HEK293 (cell line): ENCODE data around the gene ZBED6.
A peak's percentile ranks its signal among the peaks of the same experiment; 100 is the strongest.

Experiments used
- CTCF ChIA-PET: fragments of 350-600 bp; formaldehyde crosslinking; extraction: SDS; loops from one replicate; lab custom pipeline; 2021; ENCODE audit warnings: antibody characterized with exemption; lab: Yijun Ruan, JAX
- POLR2A ChIA-PET: fragments of 300-600 bp; formaldehyde crosslinking; extraction: SDS; loops from one replicate; lab custom pipeline; 2020; ENCODE audit warnings: antibody characterized with exemption, inconsistent platforms; lab: Yijun Ruan, JAX
- H3K27ac ChIP-seq: fragments of 200-500 bp; sonication (Bioruptor generic); 2 replicates; pipeline ENCODE4 v1.5.1; 2014; ENCODE audit warnings: low read depth, low read length, control low read depth, inconsistent platforms; ENCODE audit errors: extremely low read depth
- H3K36me3 ChIP-seq, 2 experiments: fragments of 200-500 bp in 1 of 2; sonication (Bioruptor generic) in 1 of 2; 1 replicate in 1 of 2; 2 replicates in 1 of 2; pipeline ENCODE4 v1.5.1; 2014 to 2017; ENCODE audit warnings: inconsistent platforms in 2 of 2, low read length in 2 of 2; ENCODE audit not compliant: control insufficient read depth in 2 of 2, insufficient read depth in 1 of 2
- H3K4me1 ChIP-seq: fragments of 200-500 bp; sonication (Bioruptor generic); 2 replicates; pipeline ENCODE4 v1.5.1; 2014; ENCODE audit warnings: mild to moderate bottlenecking, low read length, inconsistent platforms; ENCODE audit not compliant: control insufficient read depth, insufficient read depth
- H3K4me3 ChIP-seq: 2 replicates; pipeline ENCODE4 v1.5.1; 2011; ENCODE audit warnings: low read depth, mild to moderate bottlenecking, control low read depth, low read length, moderate library complexity
- H3K9me3 ChIP-seq: fragments of 200-500 bp; sonication (Bioruptor generic); 2 replicates; pipeline ENCODE4 v1.5.1; 2014; ENCODE audit warnings: low read depth, low read length, inconsistent platforms; ENCODE audit not compliant: control insufficient read depth, insufficient read depth
- GLIS1 ChIP-seq: fragments of 450-650 bp; formaldehyde crosslinking; IDR thresholded peaks from 2 replicates; pipeline ENCODE4 v1.5.1; 2016; ENCODE audit warnings: missing biosample characterization, missing genetic modification characterization
- HOXC10 ChIP-seq: sonication (generic); formaldehyde crosslinking; IDR thresholded peaks from 2 replicates; pipeline ENCODE4 v1.8.1; 2023; ENCODE audit warnings: mild to moderate bottlenecking, missing genetic modification reagents
- KLF16 ChIP-seq: fragments of 450-650 bp; formaldehyde crosslinking; IDR thresholded peaks from 2 replicates; pipeline ENCODE4 v1.5.1; 2017; ENCODE audit warnings: missing biosample characterization, missing genetic modification characterization
- OVOL3 ChIP-seq: fragments of 450-650 bp; formaldehyde crosslinking; IDR thresholded peaks from 2 replicates; pipeline ENCODE4 v1.5.1; 2016; ENCODE audit warnings: missing biosample characterization, missing genetic modification characterization
- RBAK ChIP-seq: fragments of 450-650 bp; formaldehyde crosslinking; IDR thresholded peaks from 2 replicates; pipeline ENCODE4 v1.5.1; 2016; ENCODE audit warnings: missing biosample characterization, missing genetic modification characterization
- SCRT1 ChIP-seq: fragments of 450-650 bp; formaldehyde crosslinking; IDR thresholded peaks from 2 replicates; pipeline ENCODE4 v1.5.1; 2016; ENCODE audit warnings: missing biosample characterization, missing genetic modification characterization, borderline replicate concordance
- YY1 ChIP-seq: fragments of 450-650 bp; formaldehyde crosslinking; IDR thresholded peaks from 2 replicates; pipeline ENCODE4 v1.5.1; 2018; ENCODE audit warnings: missing biosample characterization, missing genetic modification characterization
- ZBTB7A ChIP-seq: fragments of 450-650 bp; formaldehyde crosslinking; IDR thresholded peaks from 2 replicates; pipeline ENCODE4 v1.5.1; 2016; ENCODE audit warnings: low read depth, missing biosample characterization, missing genetic modification characterization
- ZNF202 ChIP-seq: fragments of 450-650 bp; formaldehyde crosslinking; IDR thresholded peaks from 2 replicates; pipeline ENCODE4 v1.5.1; 2016; ENCODE audit warnings: missing biosample characterization, missing genetic modification characterization, borderline replicate concordance
- ZNF223 ChIP-seq: fragments of 450-650 bp; formaldehyde crosslinking; IDR thresholded peaks from 2 replicates; pipeline ENCODE4 v1.5.1; 2016; ENCODE audit warnings: missing biosample characterization, missing genetic modification characterization
- ZNF239 ChIP-seq: fragments of 450-650 bp; formaldehyde crosslinking; IDR thresholded peaks from 2 replicates; pipeline ENCODE4 v1.5.1; 2016; ENCODE audit warnings: missing biosample characterization, missing genetic modification characterization
- ZNF324 ChIP-seq: fragments of 450-650 bp; formaldehyde crosslinking; IDR thresholded peaks from 2 replicates; pipeline ENCODE4 v1.5.1; 2016; ENCODE audit warnings: missing biosample characterization, missing genetic modification characterization
- ZNF423 ChIP-seq: fragments of 450-650 bp; formaldehyde crosslinking; IDR thresholded peaks from 2 replicates; pipeline ENCODE4 v1.5.1; 2016; ENCODE audit warnings: missing biosample characterization, missing genetic modification characterization
- ZNF529 ChIP-seq: fragments of 450-650 bp; formaldehyde crosslinking; IDR thresholded peaks from 2 replicates; pipeline ENCODE4 v1.5.1; 2017; ENCODE audit warnings: missing genetic modification characterization, missing biosample characterization; ENCODE audit not compliant: insufficient replicate concordance
- ZNF624 ChIP-seq: fragments of 450-650 bp; formaldehyde crosslinking; IDR thresholded peaks from 2 replicates; pipeline ENCODE4 v1.5.1; 2017; ENCODE audit warnings: missing biosample characterization, missing genetic modification characterization
- ZNF670 ChIP-seq: fragments of 450-650 bp; formaldehyde crosslinking; IDR thresholded peaks from 2 replicates; pipeline ENCODE4 v1.5.1; 2016; ENCODE audit warnings: missing biosample characterization, missing genetic modification characterization, low read depth
- ZSCAN30 ChIP-seq: fragments of 450-650 bp; IDR thresholded peaks from 2 replicates; pipeline ENCODE4 v1.5.1; 2018; ENCODE audit warnings: missing biosample characterization, mild to moderate bottlenecking, missing genetic modification characterization, moderate library complexity
- ZXDB ChIP-seq: fragments of 450-650 bp; formaldehyde crosslinking; IDR thresholded peaks from 2 replicates; pipeline ENCODE4 v1.5.1; 2016; ENCODE audit warnings: missing biosample characterization, missing genetic modification characterization
- TF ChIP-seq, protein P1 (sequence below): fragments of 450-650 bp; formaldehyde crosslinking; IDR thresholded peaks from 2 replicates; pipeline ENCODE4 v1.5.1; 2016; ENCODE audit warnings: missing biosample characterization, missing genetic modification characterization, low read depth
- TF ChIP-seq, protein P2 (sequence below): fragments of 450-650 bp; formaldehyde crosslinking; conservative IDR thresholded peaks from 2 replicates; pipeline ENCODE4 v1.5.1; 2016; ENCODE audit warnings: low read depth, missing biosample characterization, missing genetic modification characterization
- TF ChIP-seq, protein P3 (sequence below): fragments of 450-650 bp; formaldehyde crosslinking; IDR thresholded peaks from 2 replicates; pipeline ENCODE4 v1.5.1; 2016; ENCODE audit warnings: missing biosample characterization, missing genetic modification characterization
- TF ChIP-seq, protein P4 (sequence below): fragments of 450-650 bp; formaldehyde crosslinking; conservative IDR thresholded peaks from 2 replicates; pipeline ENCODE4 v1.5.1; 2016; ENCODE audit warnings: low read depth, missing biosample characterization, missing genetic modification characterization

Gene ZBED6, protein sequence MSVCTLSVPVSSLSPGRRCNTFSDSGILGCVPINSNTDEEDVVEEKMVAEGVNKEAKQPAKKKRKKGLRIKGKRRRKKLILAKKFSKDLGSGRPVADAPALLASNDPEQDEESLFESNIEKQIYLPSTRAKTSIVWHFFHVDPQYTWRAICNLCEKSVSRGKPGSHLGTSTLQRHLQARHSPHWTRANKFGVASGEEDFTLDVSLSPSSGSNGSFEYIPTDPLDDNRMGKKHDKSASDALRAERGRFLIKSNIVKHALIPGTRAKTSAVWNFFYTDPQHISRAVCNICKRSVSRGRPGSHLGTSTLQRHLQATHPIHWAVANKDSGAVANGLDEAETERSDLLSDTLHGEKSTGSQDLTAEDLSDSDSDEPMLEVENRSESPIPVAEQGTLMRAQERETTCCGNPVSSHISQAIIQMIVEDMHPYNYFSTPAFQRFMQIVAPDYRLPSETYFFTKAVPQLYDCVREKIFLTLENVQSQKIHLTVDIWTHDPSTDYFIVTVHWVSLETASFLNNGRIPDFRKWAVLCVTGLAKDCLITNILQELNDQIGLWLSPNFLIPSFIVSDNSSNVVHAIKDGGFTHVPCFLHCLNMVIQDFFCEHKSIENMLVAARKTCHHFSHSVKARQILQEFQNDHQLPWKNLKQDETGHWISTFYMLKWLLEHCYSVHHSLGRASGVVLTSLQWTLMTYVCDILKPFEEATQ (N-terminal part only)

DNA sequence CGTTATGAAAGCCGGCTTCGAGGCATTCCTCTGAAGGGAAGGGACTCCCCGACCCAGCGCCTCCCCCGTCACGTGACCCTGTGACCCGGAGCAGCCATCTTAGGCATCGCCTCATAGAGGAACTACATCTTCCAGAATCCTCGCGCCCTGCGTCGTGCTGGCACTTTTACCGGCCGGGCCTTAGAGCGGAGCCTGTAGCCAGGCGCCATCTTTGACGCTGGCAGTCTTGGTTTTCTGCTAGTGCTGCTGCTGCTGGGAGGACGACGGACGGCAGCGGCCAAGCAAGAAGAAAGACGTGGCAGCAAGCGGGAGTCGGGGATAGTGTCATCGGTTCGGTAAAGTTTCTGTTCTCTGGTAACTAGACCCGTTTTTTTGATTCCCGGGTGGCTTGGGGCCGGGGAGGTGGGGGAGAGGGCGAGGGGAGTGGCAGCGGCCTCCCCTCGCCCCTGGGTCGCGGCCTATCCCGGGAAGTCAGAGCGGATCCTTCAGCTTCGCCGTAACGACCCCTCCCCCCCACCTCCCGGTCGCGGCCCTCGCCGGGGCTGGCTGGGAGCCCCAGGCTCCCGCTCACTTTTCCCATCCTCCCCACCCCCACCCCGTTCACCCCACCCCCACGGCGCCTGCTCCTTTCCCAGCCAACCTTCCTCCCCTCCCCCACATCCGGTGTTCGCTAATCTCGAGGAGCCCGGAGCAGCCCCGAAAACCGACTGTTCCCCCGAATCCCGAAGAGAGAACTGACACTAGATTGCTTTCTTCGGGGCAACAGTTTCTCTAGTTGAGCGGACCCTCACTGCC, at the start of gene ZBED6, which contains the start of gene ZC3H11A:
Gene ZBED6 (plus strand): TSS at position 183 of the 795 bp plus-strand sequence. CDS start 1,900 bp downstream, outside the sequence.
Gene ZC3H11A (plus strand): TSS at position 183 of the 795 bp plus-strand sequence. CDS start 21,448 bp downstream, outside the sequence.
- ChIA-PET CTCF (interaction anchor here (0.5 to 0.7 kb wide), 2 partner anchors 53 to 233 kb away, joined by 3 read pairs; no protein-coding TSS in a partner anchor), POLR2A (interaction anchor here (0.6 kb wide), 1 partner anchor 22 kb away, joined by 3 read pairs; no protein-coding TSS in a partner anchor)
- peak within 1 kb of the TSS; percentile 80 for H3K4me3 ChIP-seq
- H3K36me3 ChIP-seq: peaks cover 0 to 38% of the 10 kb centered on the region in 2 experiments; a peak in 2 of 3 replicates
- H3K9me3 ChIP-seq: no peaks in the 10 kb centered on the region
- H3K27ac ChIP-seq: peak within 1 kb of the TSS; percentile 93
- H3K4me1 ChIP-seq: 0 out of 2 replicates have a peak, but pooled peaks cover 2% of the 10 kb centered on the region
- TF ChIP-seq KLF16 (tag by site-specific recombination) (peak; percentile 67), ZNF324 (tag by site-specific recombination) (peak; percentile 65; the same call in 1 of the 2 replicates), OVOL3 (0 out of 2 replicates have a peak, but pooled peaks have one; percentile 18), ZBTB7A (tag by site-specific recombination) (no peak), SCRT1 (no peak), ZNF670 (tag by site-specific recombination) (no peak), ZNF529 (tag by site-specific recombination) (no peak), YY1 (tag by site-specific recombination) (peak; percentile 97), ZNF223 (tag by site-specific recombination) (no peak), ZNF239 (tag by site-specific recombination) (no peak), ZNF624 (tag by site-specific recombination) (no peak), RBAK (no peak), ZSCAN30 (tag by site-specific recombination) (0 out of 2 replicates have a peak, but pooled peaks have one; percentile 55), GLIS1 (tag by site-specific recombination) (no peak), HOXC10 (no peak), ZNF202 (tag by site-specific recombination) (no peak), ZNF423 (no peak), ZXDB (tag by site-specific recombination) (peak; percentile 93)
- TF ChIP-seq, protein P1, sequence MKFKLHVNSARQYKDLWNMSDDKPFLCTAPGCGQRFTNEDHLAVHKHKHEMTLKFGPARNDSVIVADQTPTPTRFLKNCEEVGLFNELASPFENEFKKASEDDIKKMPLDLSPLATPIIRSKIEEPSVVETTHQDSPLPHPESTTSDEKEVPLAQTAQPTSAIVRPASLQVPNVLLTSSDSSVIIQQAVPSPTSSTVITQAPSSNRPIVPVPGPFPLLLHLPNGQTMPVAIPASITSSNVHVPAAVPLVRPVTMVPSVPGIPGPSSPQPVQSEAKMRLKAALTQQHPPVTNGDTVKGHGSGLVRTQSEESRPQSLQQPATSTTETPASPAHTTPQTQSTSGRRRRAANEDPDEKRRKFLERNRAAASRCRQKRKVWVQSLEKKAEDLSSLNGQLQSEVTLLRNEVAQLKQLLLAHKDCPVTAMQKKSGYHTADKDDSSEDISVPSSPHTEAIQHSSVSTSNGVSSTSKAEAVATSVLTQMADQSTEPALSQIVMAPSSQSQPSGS: peak; percentile 46; the same call in 1 of the 2 replicates
- TF ChIP-seq, protein P2, sequence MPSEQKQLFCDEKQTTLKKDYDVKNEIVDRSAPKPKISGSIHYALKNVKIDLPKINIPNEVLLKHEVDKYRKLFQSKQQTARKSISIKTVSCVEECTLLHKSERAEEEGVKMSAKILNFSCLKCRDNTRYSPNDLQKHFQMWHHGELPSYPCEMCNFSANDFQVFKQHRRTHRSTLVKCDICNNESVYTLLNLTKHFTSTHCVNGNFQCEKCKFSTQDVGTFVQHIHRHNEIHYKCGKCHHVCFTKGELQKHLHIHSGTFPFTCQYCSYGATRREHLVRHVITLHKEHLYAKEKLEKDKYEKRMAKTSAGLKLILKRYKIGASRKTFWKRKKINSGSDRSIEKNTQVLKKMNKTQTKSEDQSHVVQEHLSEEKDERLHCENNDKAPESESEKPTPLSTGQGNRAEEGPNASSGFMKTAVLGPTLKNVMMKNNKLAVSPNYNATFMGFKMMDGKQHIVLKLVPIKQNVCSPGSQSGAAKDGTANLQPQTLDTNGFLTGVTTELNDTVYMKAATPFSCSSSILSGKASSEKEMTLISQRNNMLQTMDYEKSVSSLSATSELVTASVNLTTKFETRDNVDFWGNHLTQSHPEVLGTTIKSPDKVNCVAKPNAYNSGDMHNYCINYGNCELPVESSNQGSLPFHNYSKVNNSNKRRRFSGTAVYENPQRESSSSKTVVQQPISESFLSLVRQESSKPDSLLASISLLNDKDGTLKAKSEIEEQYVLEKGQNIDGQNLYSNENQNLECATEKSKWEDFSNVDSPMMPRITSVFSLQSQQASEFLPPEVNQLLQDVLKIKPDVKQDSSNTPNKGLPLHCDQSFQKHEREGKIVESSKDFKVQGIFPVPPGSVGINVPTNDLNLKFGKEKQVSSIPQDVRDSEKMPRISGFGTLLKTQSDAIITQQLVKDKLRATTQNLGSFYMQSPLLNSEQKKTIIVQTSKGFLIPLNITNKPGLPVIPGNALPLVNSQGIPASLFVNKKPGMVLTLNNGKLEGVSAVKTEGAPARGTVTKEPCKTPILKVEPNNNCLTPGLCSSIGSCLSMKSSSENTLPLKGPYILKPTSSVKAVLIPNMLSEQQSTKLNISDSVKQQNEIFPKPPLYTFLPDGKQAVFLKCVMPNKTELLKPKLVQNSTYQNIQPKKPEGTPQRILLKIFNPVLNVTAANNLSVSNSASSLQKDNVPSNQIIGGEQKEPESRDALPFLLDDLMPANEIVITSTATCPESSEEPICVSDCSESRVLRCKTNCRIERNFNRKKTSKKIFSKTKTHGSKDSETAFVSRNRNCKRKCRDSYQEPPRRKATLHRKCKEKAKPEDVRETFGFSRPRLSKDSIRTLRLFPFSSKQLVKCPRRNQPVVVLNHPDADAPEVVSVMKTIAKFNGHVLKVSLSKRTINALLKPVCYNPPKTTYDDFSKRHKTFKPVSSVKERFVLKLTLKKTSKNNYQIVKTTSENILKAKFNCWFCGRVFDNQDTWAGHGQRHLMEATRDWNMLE (tag by site-specific recombination): peak; percentile 39; the same call in 1 of the 2 replicates
- TF ChIP-seq, protein P3, sequence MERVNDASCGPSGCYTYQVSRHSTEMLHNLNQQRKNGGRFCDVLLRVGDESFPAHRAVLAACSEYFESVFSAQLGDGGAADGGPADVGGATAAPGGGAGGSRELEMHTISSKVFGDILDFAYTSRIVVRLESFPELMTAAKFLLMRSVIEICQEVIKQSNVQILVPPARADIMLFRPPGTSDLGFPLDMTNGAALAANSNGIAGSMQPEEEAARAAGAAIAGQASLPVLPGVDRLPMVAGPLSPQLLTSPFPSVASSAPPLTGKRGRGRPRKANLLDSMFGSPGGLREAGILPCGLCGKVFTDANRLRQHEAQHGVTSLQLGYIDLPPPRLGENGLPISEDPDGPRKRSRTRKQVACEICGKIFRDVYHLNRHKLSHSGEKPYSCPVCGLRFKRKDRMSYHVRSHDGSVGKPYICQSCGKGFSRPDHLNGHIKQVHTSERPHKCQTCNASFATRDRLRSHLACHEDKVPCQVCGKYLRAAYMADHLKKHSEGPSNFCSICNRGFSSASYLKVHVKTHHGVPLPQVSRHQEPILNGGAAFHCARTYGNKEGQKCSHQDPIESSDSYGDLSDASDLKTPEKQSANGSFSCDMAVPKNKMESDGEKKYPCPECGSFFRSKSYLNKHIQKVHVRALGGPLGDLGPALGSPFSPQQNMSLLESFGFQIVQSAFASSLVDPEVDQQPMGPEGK (tag by site-specific recombination): peak; percentile 37; the same call in 1 of the 2 replicates
- TF ChIP-seq, protein P4, sequence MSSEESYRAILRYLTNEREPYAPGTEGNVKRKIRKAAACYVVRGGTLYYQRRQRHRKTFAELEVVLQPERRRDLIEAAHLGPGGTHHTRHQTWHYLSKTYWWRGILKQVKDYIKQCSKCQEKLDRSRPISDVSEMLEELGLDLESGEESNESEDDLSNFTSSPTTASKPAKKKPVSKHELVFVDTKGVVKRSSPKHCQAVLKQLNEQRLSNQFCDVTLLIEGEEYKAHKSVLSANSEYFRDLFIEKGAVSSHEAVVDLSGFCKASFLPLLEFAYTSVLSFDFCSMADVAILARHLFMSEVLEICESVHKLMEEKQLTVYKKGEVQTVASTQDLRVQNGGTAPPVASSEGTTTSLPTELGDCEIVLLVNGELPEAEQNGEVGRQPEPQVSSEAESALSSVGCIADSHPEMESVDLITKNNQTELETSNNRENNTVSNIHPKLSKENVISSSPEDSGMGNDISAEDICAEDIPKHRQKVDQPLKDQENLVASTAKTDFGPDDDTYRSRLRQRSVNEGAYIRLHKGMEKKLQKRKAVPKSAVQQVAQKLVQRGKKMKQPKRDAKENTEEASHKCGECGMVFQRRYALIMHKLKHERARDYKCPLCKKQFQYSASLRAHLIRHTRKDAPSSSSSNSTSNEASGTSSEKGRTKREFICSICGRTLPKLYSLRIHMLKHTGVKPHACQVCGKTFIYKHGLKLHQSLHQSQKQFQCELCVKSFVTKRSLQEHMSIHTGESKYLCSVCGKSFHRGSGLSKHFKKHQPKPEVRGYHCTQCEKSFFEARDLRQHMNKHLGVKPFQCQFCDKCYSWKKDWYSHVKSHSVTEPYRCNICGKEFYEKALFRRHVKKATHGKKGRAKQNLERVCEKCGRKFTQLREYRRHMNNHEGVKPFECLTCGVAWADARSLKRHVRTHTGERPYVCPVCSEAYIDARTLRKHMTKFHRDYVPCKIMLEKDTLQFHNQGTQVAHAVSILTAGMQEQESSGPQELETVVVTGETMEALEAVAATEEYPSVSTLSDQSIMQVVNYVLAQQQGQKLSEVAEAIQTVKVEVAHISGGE: peak; percentile 93
